ENCODE results near the gene PKD1L1. TPM values are rescaled to one million over a fixed set of nuclear protein-coding genes. Genes with fewer than 3 reads are reported as not detected.

The PKD1L1 gene
- total RNA-seq, 4 donors from 2014 or later, result 0.44 to 1.1 (median 0.75) TPM

DNA sequence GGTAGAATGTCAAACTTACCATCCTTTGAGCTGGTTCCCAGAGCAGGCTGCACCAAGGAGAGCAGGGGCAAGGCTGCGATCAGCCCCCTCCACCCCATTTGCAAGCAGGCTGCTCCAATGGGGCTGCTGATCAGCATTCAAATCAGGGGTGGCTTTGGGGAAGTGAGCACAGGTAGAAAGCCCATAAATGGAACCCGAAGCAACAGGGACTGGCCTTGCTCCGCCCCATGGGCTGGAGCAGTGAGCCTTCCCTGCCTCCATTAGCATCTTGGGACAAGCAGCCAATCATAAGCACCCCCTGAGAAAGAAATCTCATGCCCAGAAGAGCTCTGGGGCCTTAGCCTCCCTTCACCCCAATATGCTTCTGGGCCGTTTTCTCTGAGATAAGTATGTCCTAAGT is 4.0 kb upstream of the PKD1L1 start:
- TF ChIP-seq, protein P1, sequence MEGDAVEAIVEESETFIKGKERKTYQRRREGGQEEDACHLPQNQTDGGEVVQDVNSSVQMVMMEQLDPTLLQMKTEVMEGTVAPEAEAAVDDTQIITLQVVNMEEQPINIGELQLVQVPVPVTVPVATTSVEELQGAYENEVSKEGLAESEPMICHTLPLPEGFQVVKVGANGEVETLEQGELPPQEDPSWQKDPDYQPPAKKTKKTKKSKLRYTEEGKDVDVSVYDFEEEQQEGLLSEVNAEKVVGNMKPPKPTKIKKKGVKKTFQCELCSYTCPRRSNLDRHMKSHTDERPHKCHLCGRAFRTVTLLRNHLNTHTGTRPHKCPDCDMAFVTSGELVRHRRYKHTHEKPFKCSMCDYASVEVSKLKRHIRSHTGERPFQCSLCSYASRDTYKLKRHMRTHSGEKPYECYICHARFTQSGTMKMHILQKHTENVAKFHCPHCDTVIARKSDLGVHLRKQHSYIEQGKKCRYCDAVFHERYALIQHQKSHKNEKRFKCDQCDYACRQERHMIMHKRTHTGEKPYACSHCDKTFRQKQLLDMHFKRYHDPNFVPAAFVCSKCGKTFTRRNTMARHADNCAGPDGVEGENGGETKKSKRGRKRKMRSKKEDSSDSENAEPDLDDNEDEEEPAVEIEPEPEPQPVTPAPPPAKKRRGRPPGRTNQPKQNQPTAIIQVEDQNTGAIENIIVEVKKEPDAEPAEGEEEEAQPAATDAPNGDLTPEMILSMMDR (IDR thresholded peaks at IDR 0.05; ENCODE audit: low read depth), result no peak

GRCh38 chr7:47951374-47951773 is 3.1 kb upstream of the PKD1L1 start:
- TF ChIP-seq, protein P1 (IDR thresholded peaks at IDR 0.05; ENCODE audit: low read depth), result no peak

GRCh38 chr7:47950714-47951113 is 2.4 kb upstream of the PKD1L1 start:
- TF ChIP-seq, protein P1 (IDR thresholded peaks at IDR 0.05; ENCODE audit: low read depth), result no peak

DNA sequence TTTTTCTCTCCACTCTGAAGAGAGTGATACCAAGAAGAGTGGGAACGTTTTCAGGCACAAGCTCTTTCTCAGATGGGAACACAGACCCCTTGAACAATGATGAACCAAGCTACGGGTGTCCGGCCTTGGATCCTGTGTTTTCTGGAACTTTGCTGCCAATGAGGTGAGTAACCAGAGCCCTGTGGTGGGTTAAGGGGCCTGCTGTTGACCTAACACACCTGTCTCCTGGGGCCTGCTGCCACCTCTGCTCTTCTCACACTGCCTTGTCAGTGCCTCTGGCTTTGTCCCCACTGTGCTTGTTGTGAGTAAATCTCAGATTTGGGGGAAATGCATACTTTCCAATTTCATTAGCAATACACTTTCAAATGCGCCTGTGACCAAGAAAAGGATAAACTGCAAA is 1.4 kb upstream of the PKD1L1 start:
- TF ChIP-seq, protein P1 (IDR thresholded peaks at IDR 0.05; ENCODE audit: low read depth), result no peak

- TF ChIP-seq, protein P1 (IDR thresholded peaks at IDR 0.05; ENCODE audit: low read depth), result no peak
Observed at GRCh38 chr7:47947355-47947749, 914 bp downstream of the PKD1L1 start.

DNA sequence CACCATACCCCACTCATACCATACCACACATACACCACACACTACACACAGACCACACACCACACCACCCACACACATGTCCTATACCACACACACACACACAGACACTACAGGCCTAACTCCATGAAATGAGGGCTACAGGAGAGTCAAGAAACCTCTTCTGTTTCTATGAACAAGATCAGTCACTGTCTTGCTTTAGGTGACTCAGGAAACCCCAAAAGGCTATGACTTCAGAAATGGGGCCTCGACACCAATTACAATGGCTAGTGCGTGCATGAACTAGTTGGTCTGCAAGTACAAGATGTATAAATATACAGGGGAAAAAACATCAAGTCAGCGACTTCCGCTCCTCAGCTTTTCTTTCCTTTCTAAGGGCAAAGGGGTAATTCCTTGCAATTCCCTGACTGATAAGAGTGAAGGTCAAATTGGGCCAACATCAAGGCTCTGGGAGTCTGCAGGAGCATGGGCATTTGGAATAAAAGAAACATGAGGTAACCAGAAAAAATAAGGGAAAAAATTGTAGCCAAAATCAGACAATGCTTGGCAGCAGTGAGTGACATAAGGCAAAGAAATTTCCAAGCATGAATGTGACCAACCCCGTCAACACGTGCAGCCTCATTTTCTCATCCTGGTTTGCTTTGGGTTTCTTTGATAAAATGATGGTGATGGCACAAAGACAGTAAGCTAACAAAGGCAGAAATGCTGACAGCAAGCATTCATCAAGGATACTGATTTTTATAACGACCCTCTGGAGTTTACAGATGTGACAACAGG is 1.5 kb downstream of the PKD1L1 start:
- TF ChIP-seq, protein P1 (IDR thresholded peaks at IDR 0.05; ENCODE audit: low read depth), result no peak

- TF ChIP-seq, protein P1 (IDR thresholded peaks at IDR 0.05; ENCODE audit: low read depth), result no peak
Observed at GRCh38 chr7:47945261-47946015, 2.8 kb downstream of the PKD1L1 start.

All from subcutaneous adipose tissue (tissue), 4 donors.